Measurements from ENCODE around the gene VPS52.

DNA sequence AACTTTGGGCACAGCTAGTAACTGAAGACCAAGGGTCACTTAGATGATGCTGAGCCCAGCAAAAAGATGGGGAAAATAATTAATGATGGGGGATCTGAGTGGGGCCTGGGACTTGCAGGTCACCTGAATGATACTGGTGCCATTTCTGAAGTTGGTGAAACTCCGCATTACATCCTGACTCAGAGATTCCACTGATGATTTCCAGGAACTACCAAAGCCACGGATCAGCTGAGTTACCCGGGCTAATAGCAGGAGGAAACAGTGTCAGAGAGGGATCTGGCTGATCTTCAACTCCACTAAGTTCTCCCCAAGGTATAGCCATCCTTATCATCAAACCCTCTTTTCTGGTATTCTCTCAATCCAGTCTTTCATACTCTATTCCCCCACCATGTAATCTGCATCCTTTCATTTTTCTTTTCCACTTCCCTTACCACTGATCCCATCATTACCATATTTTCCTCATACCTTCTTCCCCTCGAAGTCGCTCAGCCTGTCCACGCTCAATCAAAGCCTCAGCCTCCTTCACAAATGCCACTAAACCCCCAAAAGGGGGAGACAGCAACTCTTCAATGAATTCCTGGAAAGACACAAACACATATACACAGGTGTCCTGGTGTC is 20.2 kb downstream of the VPS52 start:
- no peak for TF ChIP-seq EZH2 (IDR thresholded peaks at IDR 0.05; ENCODE audit: low read depth)
- TF ChIP-seq, protein P1, sequence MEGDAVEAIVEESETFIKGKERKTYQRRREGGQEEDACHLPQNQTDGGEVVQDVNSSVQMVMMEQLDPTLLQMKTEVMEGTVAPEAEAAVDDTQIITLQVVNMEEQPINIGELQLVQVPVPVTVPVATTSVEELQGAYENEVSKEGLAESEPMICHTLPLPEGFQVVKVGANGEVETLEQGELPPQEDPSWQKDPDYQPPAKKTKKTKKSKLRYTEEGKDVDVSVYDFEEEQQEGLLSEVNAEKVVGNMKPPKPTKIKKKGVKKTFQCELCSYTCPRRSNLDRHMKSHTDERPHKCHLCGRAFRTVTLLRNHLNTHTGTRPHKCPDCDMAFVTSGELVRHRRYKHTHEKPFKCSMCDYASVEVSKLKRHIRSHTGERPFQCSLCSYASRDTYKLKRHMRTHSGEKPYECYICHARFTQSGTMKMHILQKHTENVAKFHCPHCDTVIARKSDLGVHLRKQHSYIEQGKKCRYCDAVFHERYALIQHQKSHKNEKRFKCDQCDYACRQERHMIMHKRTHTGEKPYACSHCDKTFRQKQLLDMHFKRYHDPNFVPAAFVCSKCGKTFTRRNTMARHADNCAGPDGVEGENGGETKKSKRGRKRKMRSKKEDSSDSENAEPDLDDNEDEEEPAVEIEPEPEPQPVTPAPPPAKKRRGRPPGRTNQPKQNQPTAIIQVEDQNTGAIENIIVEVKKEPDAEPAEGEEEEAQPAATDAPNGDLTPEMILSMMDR (conservative IDR thresholded peaks at IDR 0.05): no peak
